Activated T-helper 17 cell treated with anti-CD3 and anti-CD28 coated beads, Interleukin-2, amount 50 U/mL, for 72 hours (primary cell): Measurements from ENCODE around the gene UBE2N. TPM values are rescaled to one million over a fixed set of nuclear protein-coding genes. Genes with fewer than 3 reads are reported as not detected.
A peak's percentile ranks its signal among the peaks of the same experiment; 100 is the strongest.

Experiments used
- ATAC-seq: fragments of 150-1000 bp; cut with Tn5 transposase; replicated peaks from 2 replicates; pipeline ENCODE4 v1.10.0; 2021; ENCODE audit warnings: mild to moderate bottlenecking, moderate library complexity
- H3K27ac Mint-ChIP-seq: one replicate; pipeline ENCODE4 v1.8.0; 2022; ENCODE audit warnings: mixed read lengths
- H3K27me3 Mint-ChIP-seq: one replicate; pipeline ENCODE4 v1.8.0; 2022; ENCODE audit warnings: mixed read lengths
- H3K36me3 Mint-ChIP-seq: one replicate; pipeline ENCODE4 v1.8.0; 2022; ENCODE audit warnings: low read depth, mild to moderate bottlenecking, mixed read lengths
- H3K4me1 Mint-ChIP-seq: one replicate; pipeline ENCODE4 v1.8.0; 2022; ENCODE audit warnings: mixed read lengths
- H3K4me3 Mint-ChIP-seq: one replicate; pipeline ENCODE4 v1.8.0; 2022; ENCODE audit warnings: mild to moderate bottlenecking, mixed read lengths
- H3K9me3 Mint-ChIP-seq: one replicate; pipeline ENCODE4 v1.8.0; 2022; ENCODE audit warnings: mixed read lengths
- total RNA-seq, 2 donors: library from RNA; stranded (reverse); gene quantifications; one replicate each; pipeline ENCODE4 v1.2.3, GENCODE V29; 2022

UBE2N gene, protein sequence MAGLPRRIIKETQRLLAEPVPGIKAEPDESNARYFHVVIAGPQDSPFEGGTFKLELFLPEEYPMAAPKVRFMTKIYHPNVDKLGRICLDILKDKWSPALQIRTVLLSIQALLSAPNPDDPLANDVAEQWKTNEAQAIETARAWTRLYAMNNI
- 100 to 1,000 TPM; 128 to 252 TPM for total RNA-seq

GRCh38 chr12:93441617-93442410, at the start of gene UBE2N:
Gene UBE2N (minus strand): TSS chr12:93441947. CDS start chr12:93441884, 63 bp downstream.
- Mint-ChIP-seq H3K4me3 (peak within 1 kb of the TSS; percentile 97), H3K27ac (peak within 1 kb of the TSS; percentile 97), H3K27me3 (no peaks in the 10 kb centered on the region), H3K9me3 (no peaks in the 10 kb centered on the region), H3K36me3 (peaks cover 25% of the 10 kb centered on the region), H3K4me1 (peaks cover 40% of the 10 kb centered on the region)
- ATAC-seq = peak; percentile 85

DNA sequence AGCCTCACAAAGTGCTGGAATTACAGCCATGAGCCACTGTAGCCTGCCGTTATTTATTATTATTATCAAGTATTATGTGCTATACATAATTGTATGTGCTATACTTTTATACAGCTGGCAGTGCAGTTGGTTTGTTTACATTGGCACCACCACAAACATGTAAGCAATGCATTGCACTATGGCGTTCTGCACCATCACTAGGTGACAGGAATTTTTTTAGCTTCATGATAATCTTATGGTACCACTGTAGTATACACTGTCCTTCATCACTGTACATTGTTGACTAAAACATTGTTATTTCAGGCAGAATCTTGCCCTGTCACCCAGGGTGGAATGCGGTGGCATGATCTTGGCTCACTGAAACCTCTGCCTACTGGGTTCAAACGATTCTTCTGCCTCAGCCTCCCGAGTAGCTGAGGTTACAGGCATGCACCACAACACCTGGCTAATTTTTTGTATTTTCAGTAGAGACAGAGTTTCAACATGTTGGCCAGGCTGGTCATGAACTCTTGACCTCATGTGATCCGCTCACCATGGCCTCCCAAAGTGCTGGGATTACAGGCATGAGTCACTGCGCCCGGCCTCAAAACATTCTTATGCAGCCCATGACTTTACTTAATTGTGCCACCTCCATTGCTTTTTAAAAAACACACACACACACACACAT, 42.7 kb upstream of the UBE2N start:
- Mint-ChIP-seq H3K9me3 (no peaks in the 10 kb centered on the region), H3K27ac (no peak overlapping the region), H3K4me1 (no peaks in the 10 kb centered on the region), H3K27me3 (no peaks in the 10 kb centered on the region), H3K4me3 (no peak overlapping the region), H3K36me3 (peaks cover 47% of the 10 kb centered on the region)
- ATAC-seq = no peak

- ATAC-seq = no peak
- Mint-ChIP-seq H3K36me3 (peaks cover 40% of the 10 kb centered on the region), H3K27ac (no peak overlapping the region), H3K27me3 (no peaks in the 10 kb centered on the region), H3K4me1 (no peaks in the 10 kb centered on the region), H3K4me3 (no peak overlapping the region), H3K9me3 (no peaks in the 10 kb centered on the region)
These were observed 41.5 kb upstream of the UBE2N start for GRCh38 chr12:93483151-93483807.

GRCh38 chr12:93482721-93483120, 41.0 kb upstream of the UBE2N start:
- ATAC-seq = no peak
- no peaks in the 10 kb centered on the region for H3K4me1 Mint-ChIP-seq
- no peaks in the 10 kb centered on the region for H3K9me3 Mint-ChIP-seq
- peaks cover 40% of the 10 kb centered on the region for H3K36me3 Mint-ChIP-seq
- H3K27me3 Mint-ChIP-seq = no peaks in the 10 kb centered on the region
- H3K4me3 Mint-ChIP-seq = no peak overlapping the region
- H3K27ac Mint-ChIP-seq = no peak overlapping the region

DNA sequence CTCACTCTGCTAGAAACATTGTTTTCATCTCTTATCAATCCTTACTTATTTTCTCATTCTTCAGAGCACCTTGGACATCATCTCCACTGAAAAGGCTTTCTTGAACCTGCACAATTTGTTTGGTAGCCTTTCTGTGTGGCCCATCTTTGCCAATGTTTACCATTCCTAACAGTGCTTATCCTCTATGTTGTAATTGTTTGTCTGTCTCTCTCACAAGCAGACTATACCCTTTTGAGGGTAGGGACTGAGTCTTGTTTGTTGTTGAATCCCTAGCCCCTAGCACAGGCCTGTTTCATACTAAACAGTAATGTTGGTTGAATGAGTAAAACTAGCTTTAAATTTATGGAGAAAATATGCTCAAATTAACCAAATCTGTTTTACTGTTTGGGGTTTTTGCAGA, 34.8 kb upstream of the UBE2N start:
- no peaks in the 10 kb centered on the region for H3K9me3 Mint-ChIP-seq
- H3K27me3 Mint-ChIP-seq = no peaks in the 10 kb centered on the region
- no peak overlapping the region for H3K4me3 Mint-ChIP-seq
- H3K4me1 Mint-ChIP-seq = no peaks in the 10 kb centered on the region
- H3K36me3 Mint-ChIP-seq = peaks cover 64% of the 10 kb centered on the region
- H3K27ac Mint-ChIP-seq = no peak overlapping the region
- no peak for ATAC-seq

DNA sequence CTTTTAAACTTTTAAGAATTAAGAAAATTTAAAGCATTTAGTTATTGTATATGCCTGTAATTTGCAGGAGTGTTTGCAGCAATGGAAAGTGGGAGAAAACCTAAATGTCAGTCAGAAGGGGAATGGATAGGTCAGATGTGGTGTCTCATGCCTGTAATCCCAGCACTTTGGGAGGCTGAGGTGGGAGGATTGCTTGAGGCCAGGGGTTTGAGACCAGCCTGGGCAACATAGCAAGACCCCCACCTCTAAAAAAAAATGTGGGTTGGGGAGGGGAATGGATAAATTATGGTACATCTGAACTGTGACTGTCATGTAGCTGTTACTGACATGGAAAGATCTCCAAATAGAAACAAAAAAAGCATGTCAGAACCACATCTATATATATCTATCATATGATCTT, 27.6 kb upstream of the UBE2N start:
- Mint-ChIP-seq H3K9me3 (no peaks in the 10 kb centered on the region), H3K4me3 (peak overlapping the region; percentile 87), H3K27me3 (no peaks in the 10 kb centered on the region), H3K4me1 (peaks cover 13% of the 10 kb centered on the region), H3K36me3 (peaks cover 51% of the 10 kb centered on the region), H3K27ac (no peak overlapping the region)
- ATAC-seq = no peak

DNA sequence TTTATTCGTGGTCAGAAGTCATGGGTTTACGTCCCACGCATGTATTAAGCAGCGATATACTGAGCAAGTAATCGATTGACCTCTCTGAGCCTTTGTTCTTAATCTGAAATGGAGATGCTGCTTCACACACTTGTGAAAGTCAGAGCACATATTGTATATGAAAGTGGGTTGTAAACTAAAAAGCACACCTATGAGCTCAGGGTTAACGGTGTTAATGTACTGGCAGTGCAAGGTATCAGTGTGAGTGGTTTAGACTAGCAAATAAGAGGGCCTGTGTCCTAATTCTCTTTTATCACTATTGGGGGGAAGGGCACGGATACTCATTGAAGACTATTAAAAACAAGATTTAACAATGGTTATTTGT, 26.2 kb upstream of the UBE2N start:
- peaks cover 13% of the 10 kb centered on the region for H3K4me1 Mint-ChIP-seq
- H3K27ac Mint-ChIP-seq = peak overlapping the region; percentile 81
- no peaks in the 10 kb centered on the region for H3K27me3 Mint-ChIP-seq
- H3K9me3 Mint-ChIP-seq = no peaks in the 10 kb centered on the region
- H3K36me3 Mint-ChIP-seq = peaks cover 41% of the 10 kb centered on the region
- peak; percentile 31 for ATAC-seq
- peak overlapping the region; percentile 87 for H3K4me3 Mint-ChIP-seq

DNA sequence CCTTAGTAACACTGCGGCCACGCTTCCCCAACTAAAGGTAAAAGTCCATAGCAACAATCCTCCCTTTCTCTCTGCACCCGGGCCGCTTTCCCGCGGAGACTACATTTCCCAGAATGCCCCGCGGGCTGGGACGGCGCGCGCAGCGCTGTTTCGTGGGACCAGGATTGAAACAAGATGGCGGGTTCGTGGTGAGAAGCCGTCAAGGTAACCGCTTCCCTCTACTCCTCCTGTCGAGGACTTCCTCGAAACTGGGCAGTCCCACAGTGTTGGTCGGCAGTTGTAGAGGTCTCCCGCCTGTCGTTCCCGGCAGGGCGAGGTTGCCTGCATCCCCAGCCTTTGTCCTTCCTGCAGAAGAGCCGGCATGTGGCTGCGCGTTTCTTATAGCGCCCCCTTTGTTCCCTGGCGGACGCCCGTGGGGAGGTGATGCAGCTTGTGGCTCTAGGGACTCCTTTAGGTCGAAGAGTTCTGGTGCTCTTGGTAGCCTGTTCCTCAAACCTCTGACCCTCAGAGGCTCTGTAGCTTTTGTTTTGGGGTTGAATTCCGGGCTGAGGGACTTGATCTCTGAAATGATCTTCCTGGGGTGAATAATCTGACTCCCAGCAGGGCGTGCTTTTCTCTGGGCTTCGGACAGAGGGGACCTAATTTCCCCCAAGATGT, 25.7 kb upstream of the UBE2N start, which contains the start of gene MRPL42:
Gene MRPL42, plus strand, starts transcription at position 164 of the 657 bp plus-strand sequence. CDS start 1,772 bp downstream, outside the sequence.
- no peaks in the 10 kb centered on the region for H3K27me3 Mint-ChIP-seq
- peak; percentile 94 for ATAC-seq
- peak within 1 kb of the TSS; percentile 87 for H3K4me3 Mint-ChIP-seq
- H3K4me1 Mint-ChIP-seq = peaks cover 13% of the 10 kb centered on the region
- peaks cover 36% of the 10 kb centered on the region for H3K36me3 Mint-ChIP-seq
- H3K27ac Mint-ChIP-seq = peak within 1 kb of the TSS; percentile 81
- no peaks in the 10 kb centered on the region for H3K9me3 Mint-ChIP-seq

DNA sequence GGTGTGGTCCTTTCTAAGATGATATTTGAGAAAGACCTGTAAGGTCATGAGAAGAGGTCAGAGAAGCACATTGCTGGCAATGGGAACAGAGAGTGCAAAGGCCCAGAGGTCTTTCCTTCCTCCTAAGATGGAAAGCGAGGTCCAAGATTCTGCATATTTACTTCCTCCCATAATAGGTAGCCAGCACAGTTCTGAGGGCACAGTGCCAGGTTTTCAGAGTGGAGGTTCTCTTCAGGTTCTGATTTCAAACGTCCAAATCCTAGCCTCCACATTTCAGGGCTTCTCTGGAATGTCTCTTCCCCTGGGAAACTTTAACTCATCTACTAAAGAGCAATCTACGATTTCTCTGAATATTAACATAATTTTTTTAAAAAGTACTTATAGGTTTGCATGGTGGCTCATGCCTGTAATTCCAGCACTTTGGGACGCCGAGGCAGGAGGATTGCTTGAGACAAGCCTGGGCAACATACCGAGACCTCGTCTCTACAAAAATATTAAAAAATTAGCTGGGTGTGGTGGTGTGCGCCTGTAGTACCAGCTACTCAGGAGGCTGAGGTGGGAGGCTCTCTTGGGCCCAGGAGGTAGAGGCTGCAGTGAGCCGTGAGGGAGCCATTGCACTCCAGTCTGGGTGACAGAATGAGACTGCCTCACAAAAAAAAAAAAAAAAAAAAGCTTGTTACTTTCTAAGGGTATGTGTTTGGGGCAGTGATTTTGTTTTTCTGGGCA, 25.0 kb upstream of the UBE2N start:
- Mint-ChIP-seq H3K4me3 (peak overlapping the region; percentile 87), H3K36me3 (peaks cover 29% of the 10 kb centered on the region), H3K4me1 (peaks cover 13% of the 10 kb centered on the region), H3K27me3 (no peaks in the 10 kb centered on the region), H3K27ac (peak overlapping the region; percentile 81), H3K9me3 (no peaks in the 10 kb centered on the region)
- peak; percentile 36 for ATAC-seq

DNA sequence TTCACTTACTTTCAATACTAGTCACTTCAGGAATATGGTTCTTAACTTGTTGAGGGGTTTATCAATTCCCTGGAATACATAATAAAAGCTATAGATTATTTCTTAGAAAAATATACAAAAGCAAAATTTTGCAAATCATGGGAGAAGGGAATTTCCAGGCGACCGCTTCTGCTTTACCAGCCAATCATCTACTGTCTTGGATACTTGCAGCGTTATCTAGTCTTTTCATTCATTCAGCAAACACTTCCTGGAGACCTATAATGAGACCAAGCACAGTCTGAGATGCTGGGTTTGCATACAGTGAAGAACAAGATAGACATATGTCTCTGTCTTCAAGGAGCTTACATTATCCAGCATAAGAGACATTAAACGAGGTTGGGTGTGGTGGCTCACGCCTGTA, 24.1 kb upstream of the UBE2N start:
- peaks cover 20% of the 10 kb centered on the region for H3K36me3 Mint-ChIP-seq
- H3K4me3 Mint-ChIP-seq = peak overlapping the region; percentile 12
- H3K4me1 Mint-ChIP-seq = peaks cover 11% of the 10 kb centered on the region
- H3K27ac Mint-ChIP-seq = no peak overlapping the region
- ATAC-seq = no peak
- no peaks in the 10 kb centered on the region for H3K9me3 Mint-ChIP-seq
- H3K27me3 Mint-ChIP-seq = peaks cover 3% of the 10 kb centered on the region

GRCh38 chr12:93461503-93461902, 19.8 kb upstream of the UBE2N start:
- no peak overlapping the region for H3K4me3 Mint-ChIP-seq
- H3K27ac Mint-ChIP-seq = no peak overlapping the region
- H3K4me1 Mint-ChIP-seq = no peaks in the 10 kb centered on the region
- H3K36me3 Mint-ChIP-seq = no peaks in the 10 kb centered on the region
- H3K9me3 Mint-ChIP-seq = no peaks in the 10 kb centered on the region
- peaks cover 3% of the 10 kb centered on the region for H3K27me3 Mint-ChIP-seq
- no peak for ATAC-seq

- no peak for ATAC-seq
- H3K27me3 Mint-ChIP-seq = peaks cover 3% of the 10 kb centered on the region
- no peaks in the 10 kb centered on the region for H3K36me3 Mint-ChIP-seq
- no peaks in the 10 kb centered on the region for H3K9me3 Mint-ChIP-seq
- H3K4me3 Mint-ChIP-seq = no peak overlapping the region
- no peak overlapping the region for H3K27ac Mint-ChIP-seq
- no peaks in the 10 kb centered on the region for H3K4me1 Mint-ChIP-seq
These were observed 19.2 kb upstream of the UBE2N start for GRCh38 chr12:93460902-93461301.

- Mint-ChIP-seq H3K27me3 (peaks cover 3% of the 10 kb centered on the region), H3K4me3 (no peak overlapping the region), H3K9me3 (no peaks in the 10 kb centered on the region), H3K36me3 (no peaks in the 10 kb centered on the region), H3K4me1 (no peaks in the 10 kb centered on the region), H3K27ac (no peak overlapping the region)
- no peak for ATAC-seq
These were observed 18.3 kb upstream of the UBE2N start for GRCh38 chr12:93460003-93460402.
